HTR-8/SVneo (cell line): ENCODE results near the gene TMEM198.

Experiments
- DNase-seq: peaks from one replicate; pipeline ENCODE4 v3.0.0; 2011; ENCODE audit warnings: low spot score, mixed read lengths; ENCODE audit not compliant: insufficient read length
- FAIRE-seq: peaks from 2 replicates; lab custom pipeline; 2011; peaks lifted over from hg19 to GRCh38; lab: Jason Lieb, UNC

The TMEM198 gene

DNA sequence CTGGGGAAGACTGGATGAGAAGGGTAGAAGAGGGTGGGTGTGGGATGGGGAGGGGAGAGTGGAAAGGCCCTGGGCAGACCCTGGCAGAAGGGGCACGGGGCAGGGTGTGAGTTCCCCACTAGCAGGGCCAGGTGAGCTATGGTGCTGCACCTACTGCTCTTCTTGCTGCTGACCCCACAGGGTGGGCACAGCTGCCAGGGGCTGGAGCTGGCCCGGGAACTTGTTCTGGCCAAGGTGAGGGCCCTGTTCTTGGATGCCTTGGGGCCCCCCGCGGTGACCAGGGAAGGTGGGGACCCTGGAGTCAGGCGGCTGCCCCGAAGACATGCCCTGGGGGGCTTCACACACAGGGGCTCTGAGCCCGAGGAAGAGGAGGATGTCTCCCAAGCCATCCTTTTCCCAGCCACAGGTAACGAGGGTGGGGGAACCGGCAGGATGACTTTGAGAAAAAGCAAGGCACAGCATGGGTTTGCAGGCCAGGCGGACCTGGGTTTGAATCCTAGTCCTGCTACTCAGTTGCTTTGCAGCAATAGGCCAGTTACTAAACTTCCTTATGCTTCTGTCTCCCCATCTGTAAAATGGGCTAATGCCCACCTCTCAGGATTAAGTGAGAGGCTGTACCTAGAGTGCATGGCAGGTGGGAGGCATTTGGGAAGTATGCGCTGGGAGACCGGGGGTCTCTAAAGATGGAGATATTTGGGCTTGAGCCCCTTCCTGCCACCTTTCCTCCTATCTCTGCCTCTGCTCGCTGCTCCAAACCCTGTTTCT lies 28.6 kb downstream of the TMEM198 start, which contains the start of gene INHA:
Gene INHA, plus strand, starts transcription at position 74 of the 765 bp plus-strand sequence. Its CDS starts 65 bp downstream, at position 139.
- FAIRE-seq (no peak), DNase-seq (no peak)

DNA sequence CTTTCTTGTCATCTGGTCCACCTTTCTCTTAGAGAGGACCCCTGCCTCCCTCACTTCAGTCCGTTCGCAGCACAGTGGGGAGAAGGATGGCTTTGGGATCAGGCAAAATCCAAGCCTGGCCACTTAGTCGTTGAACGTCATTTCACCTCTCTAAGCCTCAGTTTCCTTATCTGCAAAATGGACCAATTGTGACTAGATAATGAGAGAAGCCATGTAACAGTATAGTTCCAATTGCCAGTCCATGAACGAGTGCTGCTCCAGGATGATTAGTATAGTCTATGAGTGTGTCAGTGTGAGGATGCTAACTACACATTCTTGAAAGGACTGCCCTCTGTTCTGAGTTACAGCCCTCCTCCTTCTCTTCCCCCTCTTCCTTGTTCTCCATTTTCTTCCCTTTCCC lies 29.3 kb downstream of the TMEM198 start:
- no peak for DNase-seq
- peak; percentile 58 for FAIRE-seq

DNA sequence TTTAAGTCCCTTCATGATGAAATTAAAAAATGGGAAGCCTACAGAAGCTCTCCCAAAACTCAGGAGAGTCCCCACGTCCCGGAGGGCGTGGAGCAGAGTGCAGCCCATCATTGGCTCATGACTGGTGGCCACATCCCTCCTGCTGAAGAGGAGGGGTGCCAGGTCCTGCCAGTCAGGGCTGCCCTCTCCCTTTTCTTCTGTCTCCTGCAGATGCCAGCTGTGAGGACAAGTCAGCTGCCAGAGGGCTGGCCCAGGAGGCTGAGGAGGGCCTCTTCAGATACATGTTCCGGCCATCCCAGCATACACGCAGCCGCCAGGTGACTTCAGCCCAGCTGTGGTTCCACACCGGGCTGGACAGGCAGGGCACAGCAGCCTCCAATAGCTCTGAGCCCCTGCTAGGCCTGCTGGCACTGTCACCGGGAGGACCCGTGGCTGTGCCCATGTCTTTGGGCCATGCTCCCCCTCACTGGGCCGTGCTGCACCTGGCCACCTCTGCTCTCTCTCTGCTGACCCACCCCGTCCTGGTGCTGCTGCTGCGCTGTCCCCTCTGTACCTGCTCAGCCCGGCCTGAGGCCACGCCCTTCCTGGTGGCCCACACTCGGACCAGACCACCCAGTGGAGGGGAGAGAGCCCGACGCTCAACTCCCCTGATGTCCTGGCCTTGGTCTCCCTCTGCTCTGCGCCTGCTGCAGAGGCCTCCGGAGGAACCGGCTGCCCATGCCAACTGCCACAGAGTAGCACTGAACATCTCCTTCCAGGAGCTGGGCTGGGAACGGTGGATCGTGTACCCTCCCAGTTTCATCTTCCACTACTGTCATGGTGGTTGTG lies 30.9 kb downstream of the TMEM198 start:
- no peak for DNase-seq

DNA sequence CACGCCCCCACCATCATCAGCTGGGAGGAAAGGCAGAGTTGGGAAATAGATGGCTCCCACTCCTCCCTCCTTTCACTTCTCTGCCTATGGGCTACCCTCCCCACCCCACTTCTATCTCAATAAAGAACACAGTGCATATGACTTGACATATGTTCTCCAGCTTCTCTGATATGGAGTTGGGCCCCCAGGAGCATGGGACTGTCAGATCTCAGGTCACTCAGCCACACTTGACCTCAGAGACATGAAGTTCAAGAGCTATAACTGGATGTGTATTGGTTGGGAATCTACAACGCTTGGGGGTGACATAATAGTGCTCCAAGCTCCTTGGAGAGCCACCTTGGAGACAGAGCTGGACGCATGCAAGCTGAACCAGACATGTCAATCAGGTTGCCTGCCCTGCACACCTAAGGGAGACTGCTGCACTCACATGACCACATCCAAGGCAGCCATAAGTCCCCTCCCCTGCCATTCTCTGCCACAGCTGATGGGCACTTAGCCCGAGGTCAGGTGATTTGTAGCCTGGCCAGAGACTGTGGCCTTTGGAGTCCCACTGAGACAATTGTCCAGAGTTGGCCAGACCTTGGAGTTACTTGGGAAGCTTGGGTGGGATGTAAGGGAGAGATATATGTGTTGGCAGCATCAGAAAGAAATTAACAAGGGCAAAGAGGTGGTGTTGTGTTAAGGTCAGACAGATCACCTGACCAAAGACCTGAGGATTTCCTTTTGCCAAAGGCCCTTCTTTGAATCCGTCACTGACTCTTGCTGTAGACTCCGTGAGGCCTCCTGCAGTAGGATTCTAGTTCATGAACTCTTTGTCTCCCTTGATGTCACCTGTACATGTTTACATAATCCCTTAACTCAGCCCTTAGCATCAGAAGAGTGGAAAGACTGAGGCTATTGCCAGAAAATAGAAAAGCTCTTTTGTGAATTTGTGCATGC lies 32.0 kb downstream of the TMEM198 start:
- no peak for DNase-seq
- no peak for FAIRE-seq

More for the DNA sequence above, 30.9 kb downstream of the TMEM198 start:
- no peak for FAIRE-seq

GRCh38 chr2:219576505-219577388 lies 32.9 kb downstream of the TMEM198 start:
- FAIRE-seq = peak; percentile 16
- DNase-seq = no peak

DNA sequence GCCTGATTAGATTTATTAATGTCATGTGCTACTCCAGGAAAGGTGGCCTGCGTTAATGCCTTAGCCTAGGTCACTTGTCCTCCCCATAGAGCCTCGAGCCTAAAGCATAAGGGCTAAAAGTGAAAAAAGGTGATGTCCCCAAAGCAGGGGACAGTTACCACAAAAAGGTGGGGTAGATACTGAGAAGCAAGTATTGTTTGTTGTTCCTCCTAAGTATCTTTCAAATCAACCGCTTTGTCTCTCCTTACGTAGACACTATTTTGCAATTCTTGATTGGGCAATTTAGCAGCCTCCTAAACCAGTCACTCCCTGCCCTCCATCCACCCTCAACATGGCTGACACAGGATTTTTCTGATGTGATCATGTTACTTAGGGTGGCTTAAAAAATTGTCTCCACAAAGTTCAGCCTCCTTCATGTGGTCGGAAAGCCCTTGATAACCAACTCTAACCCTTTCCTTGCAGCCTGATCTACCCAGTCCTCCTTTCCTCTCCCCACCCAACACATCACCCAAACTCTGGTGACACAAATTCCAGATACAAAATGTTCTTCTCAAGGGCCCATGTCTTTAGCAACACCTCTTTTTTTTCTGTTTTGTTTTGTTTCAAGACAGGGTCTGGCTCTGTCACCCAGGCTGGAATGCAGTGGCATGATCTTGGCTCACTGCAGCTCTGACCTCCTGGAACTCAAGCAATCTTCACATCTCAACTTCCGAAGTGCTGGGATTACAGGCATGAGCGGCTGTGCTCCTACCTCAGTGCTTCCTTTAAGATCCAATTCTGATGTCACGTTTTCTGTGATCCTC lies 35.2 kb downstream of the TMEM198 start:
- FAIRE-seq = no peak
- DNase-seq = no peak

DNA sequence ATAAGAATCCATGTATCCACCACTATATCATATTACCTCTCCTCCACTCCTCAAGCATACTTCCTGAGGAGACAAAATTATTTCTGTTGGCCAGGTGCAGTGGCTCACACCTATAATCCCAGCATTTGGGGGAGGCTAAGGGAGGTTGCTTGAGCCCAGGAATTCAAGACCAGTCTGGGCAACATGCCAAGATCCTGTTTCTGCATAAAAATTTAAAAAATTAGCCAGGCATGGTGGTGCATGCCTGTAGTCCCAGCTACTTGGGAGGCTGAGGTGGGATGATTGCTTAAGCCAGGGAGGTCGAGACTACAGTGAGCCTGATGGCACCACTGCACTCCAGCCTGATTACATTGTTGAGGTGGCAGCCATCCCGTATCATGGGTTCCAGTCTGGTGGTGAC lies 37.5 kb downstream of the TMEM198 start:
- DNase-seq = no peak
- no peak for FAIRE-seq

DNA sequence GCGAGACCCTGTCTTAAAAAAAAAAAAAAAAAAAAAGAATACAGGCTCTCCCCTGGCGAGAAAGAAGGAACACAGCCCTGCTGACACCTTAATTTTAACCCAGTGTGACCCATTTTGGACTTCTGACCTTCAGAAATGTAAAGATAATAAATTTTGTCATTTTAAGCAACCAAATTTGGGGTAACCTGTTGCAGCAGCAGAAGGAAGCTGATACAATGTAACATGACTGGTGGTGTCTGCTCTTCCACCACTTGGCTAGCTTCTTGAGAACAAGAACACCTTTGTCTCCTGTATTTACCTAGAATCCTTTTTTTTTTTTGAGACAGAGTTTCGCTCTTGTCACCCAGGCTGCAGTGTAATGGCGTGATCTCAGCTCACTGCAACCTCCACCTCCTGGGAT lies 47.3 kb downstream of the TMEM198 start:
- DNase-seq (no peak), FAIRE-seq (no peak)

- no peak for FAIRE-seq
- DNase-seq = no peak
Measured at GRCh38 chr2:219592736-219593135, 48.9 kb downstream of the TMEM198 start.

- FAIRE-seq = no peak
- no peak for DNase-seq
Measured at GRCh38 chr2:219593154-219593553, 49.3 kb downstream of the TMEM198 start.

- FAIRE-seq = no peak
- no peak for DNase-seq
Measured at GRCh38 chr2:219595256-219595655, 51.4 kb downstream of the TMEM198 start.

- DNase-seq (no peak), FAIRE-seq (no peak)
Measured at GRCh38 chr2:219596954-219597551, 53.2 kb downstream of the TMEM198 start.

- FAIRE-seq (peak; percentile 38), DNase-seq (peak; percentile 99)
Measured at GRCh38 chr2:219597552-219598307, 53.9 kb downstream of the TMEM198 start, which contains the start of gene STK11IP. TSS of gene STK11IP (plus strand) at chr2:219597857. CDS start at chr2:219598120, 263 bp downstream.

GRCh38 chr2:219598308-219599078 lies 54.7 kb downstream of the TMEM198 start:
- FAIRE-seq (no peak), DNase-seq (no peak)
